Measurements from ENCODE around the gene KRT78.

KRT78 gene

DNA sequence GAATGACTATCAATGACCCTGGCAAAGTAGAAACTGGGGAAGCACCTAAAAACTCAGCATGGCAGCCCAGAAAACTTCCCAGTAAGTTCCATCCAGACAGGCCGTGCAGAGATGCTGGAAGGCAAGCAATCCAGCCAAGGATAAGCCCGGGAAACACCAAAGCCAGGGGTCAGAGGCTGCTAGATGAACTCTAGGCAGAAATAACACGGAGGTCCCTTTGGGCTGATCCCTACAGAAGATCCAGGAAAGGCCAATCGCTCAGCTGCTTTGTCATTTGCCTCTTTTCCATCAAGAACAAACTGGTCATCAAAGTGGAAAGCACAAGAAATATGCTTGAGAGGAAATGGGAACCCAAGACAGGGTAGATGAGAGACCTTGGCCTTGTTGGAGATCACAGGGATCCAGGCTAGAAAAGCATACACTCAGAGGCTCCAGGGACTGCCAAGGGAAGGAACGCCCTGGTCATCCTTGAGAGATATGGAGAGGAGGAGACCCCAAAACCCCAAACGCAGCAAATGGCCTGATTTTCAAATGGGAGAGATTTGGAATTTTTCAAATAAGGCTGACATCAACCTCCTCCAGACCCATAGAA, 21.2 kb downstream of the KRT78 start:
- DNase-seq (ENCODE audit: extremely low spot score, insufficient read length, low read depth) (no peak), FAIRE-seq (no peak)

DNA sequence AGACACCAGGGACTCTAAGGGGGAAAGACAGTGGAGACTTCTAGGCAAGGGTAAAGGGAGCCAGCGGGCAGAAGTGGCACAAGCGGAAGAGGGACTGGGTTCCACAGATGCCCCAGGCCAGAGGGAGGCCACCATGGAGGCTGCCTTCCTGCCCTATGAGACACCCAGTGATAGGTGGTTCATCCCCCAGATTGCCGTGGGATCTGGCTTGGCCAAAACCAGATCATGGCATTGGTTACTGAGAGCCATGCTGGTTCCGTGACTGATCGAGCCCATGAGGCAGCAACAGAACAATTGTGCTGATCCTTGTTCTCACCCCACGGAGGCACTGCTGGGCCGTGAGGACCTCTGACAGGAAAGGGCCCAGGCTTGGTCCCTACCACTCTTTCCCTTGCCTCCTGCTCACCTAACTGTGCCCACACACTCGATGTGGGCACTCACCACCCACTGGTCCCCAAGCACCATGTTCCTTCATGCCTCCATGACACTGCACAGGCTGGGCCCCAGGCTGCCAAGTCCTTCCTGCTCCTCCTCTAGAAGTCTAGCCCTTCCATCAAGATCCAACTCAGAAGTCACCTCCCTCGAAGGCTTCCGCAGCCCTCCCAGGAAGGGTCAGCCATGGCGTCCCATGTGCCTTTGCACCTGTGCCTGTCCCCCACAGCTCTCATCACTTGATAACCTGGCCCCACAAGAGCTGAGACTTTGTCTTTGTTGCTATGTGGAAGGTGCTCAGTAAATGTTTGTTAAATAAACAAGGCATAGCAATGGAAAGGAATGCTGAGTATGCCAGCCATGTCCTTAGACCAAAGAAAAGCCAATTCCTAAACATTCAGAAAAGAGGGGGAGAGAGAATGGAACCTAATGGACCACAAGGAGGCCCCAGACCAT, 21.9 kb downstream of the KRT78 start:
- no peak for FAIRE-seq
- no peak for DNase-seq (ENCODE audit: extremely low spot score, insufficient read length, low read depth)

DNA sequence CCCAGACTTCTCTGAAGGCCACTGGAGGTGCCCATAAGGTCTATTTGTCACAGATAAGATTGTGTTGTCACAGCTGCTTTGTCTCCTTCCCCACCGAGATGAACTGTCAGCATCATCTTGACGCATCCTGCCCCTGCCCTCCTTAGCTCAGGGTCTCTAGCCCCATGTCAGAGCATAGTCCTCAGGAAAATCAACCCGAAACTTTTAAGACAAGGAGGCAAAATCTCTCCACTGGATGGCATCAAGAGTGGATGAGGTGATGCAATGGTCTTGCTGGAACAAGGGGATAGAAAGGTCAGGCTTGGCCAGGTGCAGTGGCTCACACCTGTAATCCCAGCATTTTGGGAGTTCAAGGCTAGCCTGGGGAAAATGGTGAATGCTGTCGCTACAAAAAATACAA, 22.8 kb downstream of the KRT78 start:
- DNase-seq (ENCODE audit: extremely low spot score, insufficient read length, low read depth) = no peak
- FAIRE-seq = no peak

GRCh38 chr12:52824741-52825410, 23.9 kb downstream of the KRT78 start:
- FAIRE-seq (no peak), DNase-seq (ENCODE audit: extremely low spot score, insufficient read length, low read depth) (no peak)

- FAIRE-seq = no peak
- no peak for DNase-seq (ENCODE audit: extremely low spot score, insufficient read length, low read depth)
Observed at GRCh38 chr12:52823761-52824450, 24.9 kb downstream of the KRT78 start.

DNA sequence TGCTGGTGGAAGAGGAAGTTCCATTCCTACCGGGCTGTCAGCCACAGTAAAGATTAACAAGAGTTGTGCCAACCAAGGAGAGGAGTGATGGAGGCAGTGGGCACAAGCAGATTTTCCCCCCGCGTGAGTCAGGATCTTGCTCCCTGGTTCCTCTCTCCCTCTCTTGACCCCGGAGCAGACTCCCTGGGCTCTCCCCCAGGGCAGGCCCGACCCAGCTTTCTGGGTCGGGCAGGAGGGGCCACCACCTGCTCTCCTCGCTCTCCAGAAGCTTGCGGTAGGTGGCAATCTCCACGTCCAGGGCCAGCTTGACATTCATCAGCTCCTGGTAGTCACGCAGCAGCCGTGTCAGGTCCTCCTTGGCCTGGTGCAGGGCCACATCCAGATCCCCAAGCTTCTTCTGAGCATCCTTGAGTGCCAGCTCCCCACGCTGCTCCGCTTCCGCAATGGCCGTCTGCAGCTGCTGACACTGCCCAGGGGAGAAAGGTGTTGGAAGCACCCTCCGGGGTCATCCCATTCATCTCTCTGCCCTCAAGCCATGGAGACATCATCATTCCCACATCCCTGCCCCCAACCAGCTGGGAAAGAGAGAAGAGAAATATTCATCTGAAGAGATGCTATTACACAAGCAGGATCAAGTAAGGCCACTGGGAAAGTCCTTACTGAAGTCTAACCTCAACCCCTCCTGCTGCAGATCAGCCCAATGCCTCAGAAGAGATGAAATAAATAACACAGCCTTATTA, 25.9 kb downstream of the KRT78 start:
- no peak for FAIRE-seq
- DNase-seq (ENCODE audit: extremely low spot score, insufficient read length, low read depth) = no peak

DNA sequence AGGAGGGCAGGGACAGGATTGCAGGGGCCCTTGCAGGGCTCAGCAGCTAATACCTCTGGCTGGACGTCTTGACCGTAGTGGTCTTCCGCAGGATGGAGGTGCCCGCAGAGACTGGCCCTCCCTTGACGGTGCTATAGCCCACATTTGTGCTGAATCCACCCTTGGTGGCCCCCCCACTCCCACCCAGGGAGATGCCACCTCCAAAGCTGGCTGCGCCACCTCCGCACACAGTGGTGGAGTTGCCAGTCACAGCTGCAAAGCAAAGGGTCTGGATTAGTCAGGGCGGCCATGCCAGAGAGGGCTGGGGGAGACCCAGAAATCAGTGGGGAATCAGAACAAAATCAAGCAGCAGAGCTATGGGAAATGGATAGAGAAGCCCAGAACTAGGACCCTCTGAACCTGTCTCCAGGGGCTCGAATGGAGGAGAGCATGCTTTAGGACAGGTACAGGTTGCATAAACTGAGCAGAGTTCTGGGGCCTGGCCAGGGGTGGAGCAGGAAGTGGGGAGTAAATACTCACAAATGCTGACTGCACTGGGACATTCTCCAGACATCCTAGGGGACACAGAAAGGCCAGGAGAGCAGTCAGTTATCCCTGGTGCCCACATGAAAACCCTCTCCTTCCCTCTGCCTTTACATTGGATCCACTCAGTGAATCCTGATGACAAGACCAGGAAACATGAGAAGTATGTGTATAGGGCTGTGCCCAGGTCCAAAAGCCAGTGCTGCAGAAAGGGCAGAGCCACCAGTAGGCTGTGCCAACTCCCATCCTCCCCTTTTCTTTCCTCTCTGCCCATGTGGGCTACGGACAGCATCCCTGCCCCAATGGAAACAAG, 26.8 kb downstream of the KRT78 start:
- no peak for DNase-seq (ENCODE audit: extremely low spot score, insufficient read length, low read depth)
- FAIRE-seq = no peak

GRCh38 chr12:52821071-52821730, 27.6 kb downstream of the KRT78 start:
- FAIRE-seq = no peak
- no peak for DNase-seq (ENCODE audit: extremely low spot score, insufficient read length, low read depth)

DNA sequence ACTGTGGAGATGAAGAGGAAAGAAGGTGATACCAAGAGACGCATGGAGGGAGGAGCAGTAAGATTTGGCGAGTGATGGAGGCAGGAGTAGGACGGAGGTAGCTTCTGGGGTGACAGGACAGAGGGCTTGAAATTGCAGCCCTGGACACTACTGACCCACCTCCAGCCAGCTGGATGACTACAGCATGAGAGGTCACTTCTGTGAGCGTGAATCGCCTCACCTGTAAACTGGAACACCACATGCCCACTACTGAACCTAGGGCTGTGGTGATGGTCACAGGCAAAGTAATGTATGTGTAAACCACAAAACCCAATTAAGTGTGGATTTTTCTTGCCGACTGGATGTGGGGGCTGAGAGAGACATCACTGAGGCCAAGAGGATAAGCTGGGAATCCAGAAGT, 28.3 kb downstream of the KRT78 start:
- FAIRE-seq = no peak
- no peak for DNase-seq (ENCODE audit: extremely low spot score, insufficient read length, low read depth)

- DNase-seq (ENCODE audit: extremely low spot score, insufficient read length, low read depth) (no peak), FAIRE-seq (no peak)
Observed at GRCh38 chr12:52819731-52820510, 28.9 kb downstream of the KRT78 start.

DNA sequence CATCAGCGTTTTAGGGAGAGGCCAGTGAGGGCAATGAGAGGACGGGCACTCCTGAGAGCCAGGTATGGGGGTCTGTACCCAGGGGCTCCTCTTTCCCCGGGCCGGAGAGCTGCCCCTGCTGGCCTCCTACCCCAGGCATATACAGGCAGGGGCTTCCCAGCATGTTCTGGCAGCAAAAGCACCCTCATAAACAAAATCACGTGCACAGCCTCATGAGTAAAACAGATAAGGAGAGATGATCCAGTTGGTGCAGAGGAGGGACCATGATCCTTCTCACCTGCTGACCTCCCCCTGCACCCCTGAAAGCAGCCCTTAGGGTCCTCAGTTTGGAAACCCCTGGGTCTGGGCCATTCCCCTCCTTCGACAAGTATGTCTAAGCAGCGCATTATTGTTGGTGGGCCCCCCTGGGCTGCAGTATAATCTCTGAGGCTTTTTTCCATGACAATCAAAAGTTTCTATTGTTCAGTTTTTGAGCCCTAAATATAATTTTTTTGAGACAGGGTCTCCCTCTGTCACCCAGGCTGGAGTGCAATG, 29.8 kb downstream of the KRT78 start:
- DNase-seq (ENCODE audit: extremely low spot score, insufficient read length, low read depth) (no peak), FAIRE-seq (no peak)

DNA sequence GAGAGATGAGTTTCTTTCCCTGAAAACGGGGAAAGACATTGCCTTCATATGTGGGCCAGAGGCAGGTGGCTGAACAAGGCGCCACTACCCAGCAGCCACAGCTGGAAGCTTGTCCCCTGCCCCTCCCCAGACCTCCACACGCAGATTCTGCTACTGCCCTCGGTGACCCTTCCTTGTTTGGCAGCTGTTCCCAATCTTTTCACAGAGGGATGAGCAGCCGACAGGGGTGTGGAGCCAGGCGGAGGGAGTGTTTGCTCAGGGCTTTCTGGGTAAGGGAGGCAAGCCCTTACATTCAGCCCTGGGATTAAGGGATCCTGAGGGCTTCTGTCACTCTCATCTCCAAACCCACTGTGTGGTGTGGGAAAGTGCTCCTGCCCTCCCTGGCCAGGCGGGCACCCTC, 30.4 kb downstream of the KRT78 start:
- FAIRE-seq (no peak), DNase-seq (ENCODE audit: extremely low spot score, insufficient read length, low read depth) (no peak)

DNA sequence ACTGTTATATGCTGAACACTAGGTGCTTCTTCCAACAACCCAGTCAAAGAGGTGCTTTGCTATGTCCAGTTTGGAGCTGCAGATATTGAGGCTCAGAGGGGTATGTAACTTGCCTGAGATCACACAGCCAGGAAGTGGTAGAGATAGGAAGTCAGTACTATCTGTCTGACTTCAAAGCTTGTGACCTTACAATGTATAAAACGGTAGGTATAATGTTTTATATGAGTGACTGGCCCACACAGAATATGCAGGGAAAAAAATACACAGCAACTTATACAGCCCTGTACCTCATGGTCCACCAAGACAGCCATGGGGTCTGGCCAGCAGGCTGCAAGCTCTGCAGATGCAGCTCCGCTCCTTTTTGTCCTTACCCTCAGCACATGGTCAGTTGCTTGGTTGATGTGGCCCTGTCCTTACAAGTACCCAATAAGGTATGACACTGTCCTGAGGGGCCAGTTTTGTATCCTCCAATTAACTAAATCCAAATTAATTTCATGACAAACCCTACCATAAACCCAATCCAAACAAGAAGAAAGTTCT, 31.0 kb downstream of the KRT78 start:
- DNase-seq (ENCODE audit: extremely low spot score, insufficient read length, low read depth) (no peak), FAIRE-seq (no peak)

DNA sequence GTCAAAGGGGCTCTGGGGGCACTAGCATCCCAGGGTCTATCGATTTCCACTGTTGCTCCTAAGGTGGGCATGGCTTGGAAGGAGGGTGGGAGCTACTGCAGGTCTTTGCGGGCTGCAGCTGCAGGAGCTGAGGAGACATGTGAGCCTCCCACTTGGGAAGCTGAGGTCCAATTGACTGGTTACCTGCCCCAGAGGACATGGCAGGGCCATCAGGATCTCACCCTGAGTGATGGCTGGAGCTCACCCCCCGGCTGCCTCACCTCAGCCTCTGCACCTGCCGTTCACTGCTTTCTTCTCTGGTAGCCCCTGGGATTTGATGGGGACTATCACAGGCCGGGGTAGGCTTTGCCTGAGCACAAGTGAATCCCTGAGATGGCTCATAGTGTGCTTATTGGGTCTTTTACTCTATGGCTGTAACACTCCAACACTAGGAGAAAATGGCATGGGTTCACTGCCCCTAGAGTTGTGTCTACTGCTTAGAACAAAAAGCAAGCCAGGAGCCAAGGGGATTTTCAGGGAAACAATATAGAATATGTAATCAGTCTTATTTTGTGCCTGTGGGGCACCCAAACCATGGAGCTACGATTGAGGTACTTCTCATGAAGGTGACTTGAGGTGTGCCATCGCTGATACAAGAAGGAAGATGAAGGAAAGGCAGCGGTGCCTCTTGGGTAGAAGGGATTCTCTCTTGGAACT, 31.6 kb downstream of the KRT78 start:
- no peak for DNase-seq (ENCODE audit: extremely low spot score, insufficient read length, low read depth)
- FAIRE-seq = no peak

DNA sequence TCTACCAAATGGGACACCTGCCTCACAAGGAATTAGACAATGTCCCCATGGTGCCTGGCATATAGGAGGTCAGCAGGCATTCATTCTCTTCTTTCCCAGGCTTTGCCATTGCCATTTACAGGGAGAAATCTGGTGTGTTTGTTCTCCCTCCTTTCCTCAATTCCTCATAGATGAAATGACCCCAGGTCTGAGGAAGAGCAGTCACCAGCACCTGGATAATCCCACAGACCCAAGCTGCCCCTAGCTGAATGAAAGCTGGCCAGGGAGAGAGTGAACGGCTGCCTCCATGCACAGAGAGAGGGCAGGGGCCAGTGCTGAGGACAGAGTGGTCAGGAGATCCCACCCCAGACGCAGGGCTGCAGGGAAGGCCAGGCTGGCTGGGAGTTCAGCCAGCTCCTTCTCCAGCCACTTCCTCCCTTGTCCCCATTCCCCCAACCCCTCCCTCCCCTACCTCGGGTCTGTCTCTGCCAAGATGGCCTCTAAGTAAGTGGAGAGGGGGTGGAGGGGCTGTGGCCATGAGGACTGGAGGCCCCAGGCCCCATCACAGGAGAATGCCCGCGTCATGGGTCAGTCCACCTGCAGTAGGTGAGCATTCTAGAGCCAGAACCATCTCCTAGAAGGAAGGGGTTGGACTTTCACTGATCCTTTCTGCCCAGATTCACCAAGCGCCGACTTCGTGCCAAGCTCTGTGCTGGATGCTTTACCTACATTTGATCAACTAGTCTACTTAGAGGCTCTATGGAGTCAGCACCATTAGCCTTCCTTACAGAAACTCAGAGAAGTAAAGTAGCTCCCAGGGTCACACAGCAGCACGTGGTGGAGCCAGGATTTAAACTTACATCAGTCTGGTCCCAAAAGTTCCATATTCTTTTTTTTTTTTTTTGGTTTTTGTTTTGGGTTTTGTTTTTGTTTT, 32.9 kb downstream of the KRT78 start:
- FAIRE-seq (no peak), DNase-seq (ENCODE audit: extremely low spot score, insufficient read length, low read depth) (no peak)

DNA sequence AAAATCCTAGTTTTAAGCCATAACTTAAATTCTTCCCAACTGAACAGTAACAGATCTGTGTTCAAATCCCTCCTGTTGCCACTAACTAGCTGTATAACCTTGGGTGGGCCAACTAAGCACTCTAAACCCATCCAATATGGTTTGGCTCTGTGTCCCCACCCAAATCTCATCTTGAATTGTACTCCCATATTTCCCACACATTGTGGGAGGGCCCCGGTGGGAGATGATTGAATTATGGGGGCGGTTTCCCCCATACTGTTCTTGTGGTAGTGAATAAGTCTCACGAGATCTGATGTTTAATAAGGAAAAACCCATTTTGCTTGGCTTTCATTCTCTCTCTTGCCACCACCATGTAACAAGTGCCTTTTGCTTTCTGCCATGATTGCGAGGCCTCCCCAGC, 33.6 kb downstream of the KRT78 start:
- FAIRE-seq (no peak), DNase-seq (ENCODE audit: extremely low spot score, insufficient read length, low read depth) (no peak)
